Esophagus muscularis mucosa (tissue), 4 donors: ENCODE data around the gene RPL10A. TPM values are rescaled to one million over a fixed set of nuclear protein-coding genes. Genes with fewer than 3 reads are reported as not detected.

ENCODE experiments used
- DNase-seq: peaks from one replicate; pipeline ENCODE4 v3.0.0-alpha.2; 2017; ENCODE audit errors: extremely low spot score
- H3K27ac ChIP-seq, 4 donors: fragments of 200-600 bp; sonication (generic); replicated peaks in 1 of 4; 1 replicate in 3 of 4; 2 replicates in 1 of 4; pipeline ENCODE4 v1.5.1; 2016 to 2019; ENCODE audit warnings: mild to moderate bottlenecking in 1 of 4
- H3K27me3 ChIP-seq, 4 donors: fragments of 200-600 bp; sonication (generic); one replicate each; pipeline versions ENCODE4 v1.5.1 to v1.6.0; 2016 to 2019
- H3K36me3 ChIP-seq, 4 donors: fragments of 200-600 bp; sonication (generic); one replicate each; pipeline ENCODE4 v1.5.1; 2016 to 2019
- H3K4me1 ChIP-seq, 4 donors: fragments of 200-600 bp; sonication (generic); one replicate each; pipeline ENCODE4 v1.5.1; 2016 to 2019
- H3K4me3 ChIP-seq, 4 donors: fragments of 200-600 bp; sonication (generic); 1 replicate in 2 of 4; 2 replicates in 2 of 4; pipeline ENCODE4 v1.5.1; 2016 to 2019; ENCODE audit warnings: mild to moderate bottlenecking in 4 of 4, moderate library complexity in 1 of 4
- H3K9me3 ChIP-seq, 4 donors: fragments of 200-600 bp; sonication (generic); 1 replicate in 3 of 4; 2 replicates in 1 of 4; pipeline ENCODE4 v1.5.1; 2016 to 2019
- EP300 ChIP-seq: sonication (generic); formaldehyde crosslinking; IDR thresholded peaks from one replicate; pipeline ENCODE4 v1.6.1; 2017; ENCODE audit warnings: antibody characterized with exemption
- POLR2A ChIP-seq: fragments of 450-650 bp; IDR thresholded peaks from one replicate; pipeline ENCODE4 v1.6.1; 2017; ENCODE audit warnings: antibody characterized with exemption, moderate library complexity, mild to moderate bottlenecking, low read depth
- POLR2AphosphoS5 ChIP-seq, 2 donors: sonication (generic); formaldehyde crosslinking; IDR thresholded peaks; one replicate each; pipeline ENCODE4 v1.6.1; 2017; ENCODE audit warnings: antibody characterized with exemption in 2 of 2
- WGBS: methylation state at CpG from one replicate; pipeline ENCODE4 v1.1.5; 2018; 5-methylcytosine and 5-hydroxymethylcytosine counted together
- intact Hi-C: fragments of 100-400 bp; cut with DNase I; formaldehyde crosslinking; loops from one replicate; pipeline ENCODE4 v1.15.1; 2023
- total RNA-seq, 4 donors: library from RNA; depleted of rRNA; stranded (reverse); fragments of >200 nt; gene quantifications; one replicate each; pipeline versions ENCODE4 v1.1.0 to v1.2.1, GENCODE V29; 2016
- TF ChIP-seq, protein P1 (sequence below), 3 experiments: fragments of 200-600 bp in 2 of 3; fragments of 450-650 bp in 1 of 3; sonication (generic) in 2 of 3; IDR thresholded peaks; one replicate each; pipeline ENCODE4 v1.5.1; 2017 to 2019; ENCODE audit warnings: antibody characterized with exemption in 3 of 3, mild to moderate bottlenecking in 2 of 3, moderate library complexity in 1 of 3

The RPL10A gene
- total RNA-seq, 4 donors from 2014 or later: 1,484 to 1,840 (median 1,566) TPM

DNA sequence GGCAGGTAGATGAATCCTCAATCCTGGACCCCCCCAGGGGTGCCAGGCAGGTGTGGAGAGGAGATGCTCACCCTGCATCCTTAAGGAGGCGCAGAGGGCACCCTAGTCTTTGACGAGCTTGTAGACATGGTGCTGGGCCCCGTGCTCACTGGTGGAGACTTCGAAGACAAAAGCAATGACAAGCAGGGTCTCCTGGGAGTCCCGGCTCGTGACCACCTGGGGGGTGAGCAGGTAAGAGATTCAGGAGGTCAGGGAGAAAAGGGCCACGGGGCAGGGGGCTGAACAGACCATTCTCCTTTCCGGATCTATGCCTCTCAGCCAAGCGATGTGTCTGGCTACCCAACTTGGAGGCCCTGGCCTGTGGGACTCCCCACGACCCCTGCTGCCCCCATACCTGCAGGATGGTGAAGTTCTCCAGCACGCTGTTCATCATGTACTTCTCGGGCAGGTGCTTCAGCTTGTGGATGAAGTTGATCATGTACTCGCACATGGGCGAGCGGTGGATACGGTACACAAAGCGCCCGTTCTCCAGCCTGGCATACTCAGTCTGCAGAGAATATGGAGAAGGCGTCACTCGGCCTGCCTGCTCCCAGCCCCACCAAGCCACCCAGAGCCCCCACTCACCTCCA, 6.9 kb downstream of the RPL10A start:
- TF ChIP-seq EP300 (no peak), POLR2AphosphoS5 (IDR thresholded peaks at IDR 0.05) (no peak), POLR2A (no peak)
- TF ChIP-seq, protein P1, sequence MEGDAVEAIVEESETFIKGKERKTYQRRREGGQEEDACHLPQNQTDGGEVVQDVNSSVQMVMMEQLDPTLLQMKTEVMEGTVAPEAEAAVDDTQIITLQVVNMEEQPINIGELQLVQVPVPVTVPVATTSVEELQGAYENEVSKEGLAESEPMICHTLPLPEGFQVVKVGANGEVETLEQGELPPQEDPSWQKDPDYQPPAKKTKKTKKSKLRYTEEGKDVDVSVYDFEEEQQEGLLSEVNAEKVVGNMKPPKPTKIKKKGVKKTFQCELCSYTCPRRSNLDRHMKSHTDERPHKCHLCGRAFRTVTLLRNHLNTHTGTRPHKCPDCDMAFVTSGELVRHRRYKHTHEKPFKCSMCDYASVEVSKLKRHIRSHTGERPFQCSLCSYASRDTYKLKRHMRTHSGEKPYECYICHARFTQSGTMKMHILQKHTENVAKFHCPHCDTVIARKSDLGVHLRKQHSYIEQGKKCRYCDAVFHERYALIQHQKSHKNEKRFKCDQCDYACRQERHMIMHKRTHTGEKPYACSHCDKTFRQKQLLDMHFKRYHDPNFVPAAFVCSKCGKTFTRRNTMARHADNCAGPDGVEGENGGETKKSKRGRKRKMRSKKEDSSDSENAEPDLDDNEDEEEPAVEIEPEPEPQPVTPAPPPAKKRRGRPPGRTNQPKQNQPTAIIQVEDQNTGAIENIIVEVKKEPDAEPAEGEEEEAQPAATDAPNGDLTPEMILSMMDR (IDR thresholded peaks at IDR 0.05): no peak
- DNase-seq: no peak
- H3K27me3 ChIP-seq: no peaks in the 10 kb centered on the region
- peaks cover 6 to 47% (median 34%) of the 10 kb centered on the region in 4 donors for H3K4me1 ChIP-seq
- H3K36me3 ChIP-seq: peaks cover 12 to 100% (median 93%) of the 10 kb centered on the region in 4 donors
- H3K4me3 ChIP-seq: no peak overlapping the region
- WGBS: 90% methylated on average over 18 of the region's 20 CpGs
- peak overlapping the region in 2 of 4 donors; percentile 10 to 38 for H3K27ac ChIP-seq
- intact Hi-C loops: no loop called here
- H3K9me3 ChIP-seq: no peaks in the 10 kb centered on the region

- no CpG with 5 or more reads among the region's 4 CpGs for WGBS
- H3K27ac ChIP-seq: no peak overlapping the region
- H3K27me3 ChIP-seq: no peaks in the 10 kb centered on the region
- peaks cover 12 to 100% (median 92%) of the 10 kb centered on the region in 4 donors for H3K36me3 ChIP-seq
- intact Hi-C loops: no loop called here
- no peaks in the 10 kb centered on the region for H3K9me3 ChIP-seq
- peaks cover under 1 to 42% (median 28%) of the 10 kb centered on the region in 4 donors for H3K4me1 ChIP-seq
- TF ChIP-seq POLR2A (no peak), POLR2AphosphoS5 (IDR thresholded peaks at IDR 0.05) (no peak), EP300 (no peak)
- TF ChIP-seq, protein P1 (IDR thresholded peaks at IDR 0.05): no peak
- DNase-seq: no peak
- no peak overlapping the region for H3K4me3 ChIP-seq
Observed at GRCh38 chr6:35475573-35475972, 7.4 kb downstream of the RPL10A start.

DNA sequence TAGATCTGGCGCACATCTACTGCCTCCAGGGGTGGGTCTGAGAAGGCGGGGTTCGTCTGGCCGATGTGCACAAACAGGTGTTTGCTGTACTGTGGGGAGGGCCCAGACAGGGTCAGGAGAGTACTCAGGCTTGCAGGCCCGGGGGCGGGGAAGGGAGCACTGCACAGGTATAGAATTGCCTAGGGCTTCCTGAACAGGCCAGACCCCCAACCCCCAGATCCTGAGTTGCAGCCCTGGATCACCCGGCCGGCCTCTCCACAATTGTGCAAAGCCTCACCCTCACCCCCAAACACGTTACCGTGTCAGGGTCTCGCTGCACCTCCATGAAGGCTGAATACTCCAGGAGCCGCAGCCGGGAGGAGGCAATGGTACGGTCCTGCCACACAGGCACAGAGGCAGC, 7.8 kb downstream of the RPL10A start:
- intact Hi-C loops: no loop called here
- DNase-seq: no peak
- TF ChIP-seq POLR2AphosphoS5 (IDR thresholded peaks at IDR 0.05) (no peak), EP300 (no peak), POLR2A (no peak)
- TF ChIP-seq, protein P1 (IDR thresholded peaks at IDR 0.05): no peak
- no peak overlapping the region for H3K4me3 ChIP-seq
- no peak overlapping the region for H3K27ac ChIP-seq
- no peaks in the 10 kb centered on the region for H3K27me3 ChIP-seq
- 83% methylated on average over 11 of the region's 14 CpGs for WGBS
- no peaks in the 10 kb centered on the region for H3K9me3 ChIP-seq
- H3K36me3 ChIP-seq: peaks cover 12 to 100% (median 89%) of the 10 kb centered on the region in 4 donors
- peaks cover 0 to 38% (median 25%) of the 10 kb centered on the region in 4 donors for H3K4me1 ChIP-seq

DNA sequence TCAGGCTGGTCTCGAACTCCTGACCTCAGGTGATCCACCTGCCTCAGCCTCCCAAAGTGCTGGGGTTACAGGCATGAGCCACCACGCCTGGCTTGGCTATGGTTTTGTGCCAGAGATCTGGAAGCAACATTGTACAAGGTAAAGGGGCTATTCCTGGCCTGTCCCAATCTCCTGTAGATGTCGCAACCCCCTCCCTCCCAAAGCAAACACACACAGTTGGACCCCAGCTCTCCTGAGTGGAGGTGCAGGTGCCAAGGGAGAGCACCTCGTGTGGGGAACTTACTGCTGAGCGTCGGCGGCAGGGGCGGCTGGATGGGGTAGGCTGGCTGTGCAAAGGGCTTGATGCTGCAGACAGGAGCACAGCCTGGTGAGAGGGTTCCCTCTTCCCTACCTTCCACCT, 8.8 kb downstream of the RPL10A start:
- Histone ChIP-seq H3K27me3 (no peaks in the 10 kb centered on the region), H3K9me3 (no peaks in the 10 kb centered on the region), H3K27ac (no peak overlapping the region), H3K4me3 (no peak overlapping the region), H3K4me1 (peaks cover 0 to 33% (median 22%) of the 10 kb centered on the region in 4 donors), H3K36me3 (peaks cover 12 to 96% (median 84%) of the 10 kb centered on the region in 4 donors)
- DNase-seq: no peak
- TF ChIP-seq, protein P1 (IDR thresholded peaks at IDR 0.05): no peak
- no peak for TF ChIP-seq EP300
- no peak for TF ChIP-seq POLR2A
- TF ChIP-seq POLR2AphosphoS5 (IDR thresholded peaks at IDR 0.05): no peak
- intact Hi-C loops: no loop called here
- 77% methylated on average over 8 of the region's 8 CpGs for WGBS
